Right lobe of liver (tissue), 6 donors: ENCODE data around the gene PEAR1. TPM values are rescaled to one million over a fixed set of nuclear protein-coding genes. Genes with fewer than 3 reads are reported as not detected.

ENCODE experiments used
- ATAC-seq, 4 donors: fragments of 200-7000 bp; cut with Tn5 transposase; one replicate each; pipeline ENCODE4 v1.9.1; 2020; ENCODE audit warnings: mild to moderate bottlenecking in 4 of 4, moderate library complexity in 4 of 4
- DNase-seq, 3 donors: peaks; one replicate each; pipeline ENCODE4 v3.0.0-alpha.2; 2020
- H3K27ac ChIP-seq, 3 donors: fragments of 200-600 bp; one replicate each; pipeline ENCODE4 v1.8.0; 2022
- H3K27me3 ChIP-seq, 2 donors: fragments of 200-600 bp; one replicate each; pipeline ENCODE4 v1.8.0; 2022
- H3K36me3 ChIP-seq, 4 donors: fragments of 200-600 bp; sonication (generic) in 1 of 4; one replicate each; pipeline versions ENCODE4 v1.5.1 to v1.8.0; 2017 to 2022; ENCODE audit warnings: control low read depth in 1 of 4
- H3K4me1 ChIP-seq, 4 donors: fragments of 200-600 bp; sonication (generic) in 1 of 4; one replicate each; pipeline versions ENCODE4 v1.5.1 to v1.8.0; 2017 to 2022; ENCODE audit warnings: control low read depth in 1 of 4
- H3K4me3 ChIP-seq, 3 donors: fragments of 200-600 bp; one replicate each; pipeline ENCODE4 v1.8.0; 2022
- H3K9me3 ChIP-seq, 4 donors: fragments of 200-600 bp; sonication (generic) in 1 of 4; one replicate each; pipeline versions ENCODE4 v1.5.1 to v1.8.0; 2017 to 2022; ENCODE audit warnings: control low read depth in 1 of 4
- POLR2A ChIP-seq: fragments of 450-650 bp; IDR thresholded peaks from one replicate; pipeline ENCODE4 v1.6.1; 2017; ENCODE audit warnings: antibody characterized with exemption, mild to moderate bottlenecking
- WGBS: methylation state at CpG from one replicate; pipeline ENCODE4 v1.1.6; 2018; ENCODE audit warnings: low coverage, low lambda C conversion rate; ENCODE audit not compliant: insufficient coverage; ENCODE audit errors: missing lambda C conversion rate; 5-methylcytosine and 5-hydroxymethylcytosine counted together
- intact Hi-C, 2 donors: fragments of 100-400 bp; cut with DNase I; formaldehyde crosslinking; loops; one replicate each; pipeline versions ENCODE4 v1.11.2 to v1.14.1; 2022
- total RNA-seq, 6 experiments: library from RNA; depleted of rRNA in 2 of 6; stranded (reverse); fragments of >200 nt in 2 of 6; fragmentation: NEBNext Ultra II Directional in 3 of 6; extraction: Animal tissue kit (Norgen Biotek cat#: 25700) in 3 of 6; gene quantifications; one replicate each; pipeline versions ENCODE4 v1.1.0 to v1.2.4, GENCODE V29; 2016 to 2023
- TF ChIP-seq, protein P1 (sequence below), 4 donors: fragments of 200-600 bp in 3 of 4; fragments of 450-650 bp in 1 of 4; IDR thresholded peaks; one replicate each; pipeline versions ENCODE4 v1.5.1 to v1.8.0; 2016 to 2022; ENCODE audit warnings: antibody characterized with exemption in 4 of 4, mild to moderate bottlenecking in 2 of 4
- donor health status: DM: no; HTN: yes; CAD: no.
- donor health status: DM: no; HTN: no; CAD: no.
- donor health status: DM: no; HTN: no; CAD: no.
- donor health status: DM: no; HTN: yes; CAD: no.
- donor health status: DM: no; HTN: yes; CAD: no.

PEAR1 gene
- total RNA-seq, 6 experiments from 2014 or later: 2.2 to 9.8 (median 3.6) TPM

DNA sequence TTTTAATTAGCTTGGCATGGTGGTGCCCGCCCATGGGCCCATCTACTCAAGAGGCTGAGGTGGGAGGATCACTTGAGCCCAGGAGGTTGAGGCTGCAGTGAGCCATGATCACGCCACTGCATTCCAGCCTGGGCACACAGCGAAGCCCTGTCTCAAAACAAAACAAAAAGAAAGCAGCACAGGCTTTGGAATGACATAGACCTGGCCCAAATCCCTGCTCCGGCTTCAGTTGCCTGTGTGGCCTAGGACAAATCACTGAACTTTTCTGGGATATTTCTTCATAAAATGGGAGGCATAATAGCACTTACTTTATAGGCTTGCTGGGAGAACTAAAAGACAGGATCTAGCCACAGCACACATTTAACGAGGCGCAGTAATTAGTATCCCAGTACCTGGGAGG, 2.4 kb downstream of the PEAR1 start:
- H3K4me3 ChIP-seq: no peak overlapping the region
- DNase-seq: peak in 1 of 3 donors; percentile 15
- peaks cover 0 to 10% (median 0%) of the 10 kb centered on the region in 4 donors for H3K4me1 ChIP-seq
- H3K36me3 ChIP-seq: no peaks in the 10 kb centered on the region
- peaks cover 0 to 9% of the 10 kb centered on the region in 2 donors for H3K27me3 ChIP-seq
- intact Hi-C loops: no loop called here
- no peaks in the 10 kb centered on the region for H3K9me3 ChIP-seq
- TF ChIP-seq POLR2A: no peak
- TF ChIP-seq, protein P1, sequence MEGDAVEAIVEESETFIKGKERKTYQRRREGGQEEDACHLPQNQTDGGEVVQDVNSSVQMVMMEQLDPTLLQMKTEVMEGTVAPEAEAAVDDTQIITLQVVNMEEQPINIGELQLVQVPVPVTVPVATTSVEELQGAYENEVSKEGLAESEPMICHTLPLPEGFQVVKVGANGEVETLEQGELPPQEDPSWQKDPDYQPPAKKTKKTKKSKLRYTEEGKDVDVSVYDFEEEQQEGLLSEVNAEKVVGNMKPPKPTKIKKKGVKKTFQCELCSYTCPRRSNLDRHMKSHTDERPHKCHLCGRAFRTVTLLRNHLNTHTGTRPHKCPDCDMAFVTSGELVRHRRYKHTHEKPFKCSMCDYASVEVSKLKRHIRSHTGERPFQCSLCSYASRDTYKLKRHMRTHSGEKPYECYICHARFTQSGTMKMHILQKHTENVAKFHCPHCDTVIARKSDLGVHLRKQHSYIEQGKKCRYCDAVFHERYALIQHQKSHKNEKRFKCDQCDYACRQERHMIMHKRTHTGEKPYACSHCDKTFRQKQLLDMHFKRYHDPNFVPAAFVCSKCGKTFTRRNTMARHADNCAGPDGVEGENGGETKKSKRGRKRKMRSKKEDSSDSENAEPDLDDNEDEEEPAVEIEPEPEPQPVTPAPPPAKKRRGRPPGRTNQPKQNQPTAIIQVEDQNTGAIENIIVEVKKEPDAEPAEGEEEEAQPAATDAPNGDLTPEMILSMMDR (IDR thresholded peaks at IDR 0.05): no peak
- WGBS: 64% methylated on average over 4 of the region's 6 CpGs
- no peak for ATAC-seq
- H3K27ac ChIP-seq: peak overlapping the region in 2 of 3 donors; percentile 76 to 91

- Histone ChIP-seq H3K4me1 (peaks cover 0 to 10% (median 0%) of the 10 kb centered on the region in 4 donors), H3K27ac (peak overlapping the region in 1 of 3 donors; percentile 91), H3K4me3 (no peak overlapping the region), H3K27me3 (peaks cover 0 to 9% of the 10 kb centered on the region in 2 donors), H3K9me3 (no peaks in the 10 kb centered on the region), H3K36me3 (no peaks in the 10 kb centered on the region)
- WGBS: 61% methylated on average over 6 of the region's 16 CpGs
- peak in 1 of 4 donors; percentile 4 for ATAC-seq
- TF ChIP-seq, protein P1 (IDR thresholded peaks at IDR 0.05): no peak
- no peak for TF ChIP-seq POLR2A
- intact Hi-C loops: no loop called here
- DNase-seq: peak in 1 of 3 donors; percentile 43
Observed at GRCh38 chr1:156896490-156897033, 3.0 kb downstream of the PEAR1 start.

GRCh38 chr1:156897078-156897825, 3.7 kb downstream of the PEAR1 start:
- WGBS: 44% methylated on average over 2 of the region's 14 CpGs
- TF ChIP-seq, protein P1 (IDR thresholded peaks at IDR 0.05): no peak
- TF ChIP-seq POLR2A: no peak
- Histone ChIP-seq H3K27me3 (peaks cover 0 to 9% of the 10 kb centered on the region in 2 donors), H3K27ac (peak overlapping the region; percentile 15 to 91 (median 40)), H3K9me3 (no peaks in the 10 kb centered on the region), H3K36me3 (no peaks in the 10 kb centered on the region), H3K4me1 (peaks cover 0 to 8% (median 0%) of the 10 kb centered on the region in 4 donors), H3K4me3 (no peak overlapping the region)
- intact Hi-C loops: no loop called here
- DNase-seq (peak in 1 of 3 donors; percentile 38), ATAC-seq (no peak)

DNA sequence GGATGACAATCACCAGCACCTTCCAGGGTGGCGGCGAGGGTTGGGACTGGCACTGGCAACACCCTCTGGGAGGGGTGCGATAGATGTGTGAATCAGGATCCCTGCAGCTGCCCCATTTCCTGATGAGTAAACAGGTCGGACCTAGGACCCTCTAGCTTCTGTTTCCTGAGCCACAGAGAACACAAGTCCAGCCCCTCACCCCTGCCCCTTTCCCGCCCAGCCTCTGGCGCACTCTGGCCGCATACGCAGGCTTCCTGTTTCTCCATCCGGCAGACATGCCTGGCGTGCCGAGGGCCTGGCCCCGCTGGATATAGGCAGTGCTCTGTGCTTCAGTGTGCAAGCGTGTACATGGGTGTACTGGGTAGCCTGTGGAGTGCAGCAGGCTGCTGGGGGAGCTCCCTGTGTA, 4.6 kb downstream of the PEAR1 start:
- Histone ChIP-seq H3K27me3 (peaks cover 0 to 5% of the 10 kb centered on the region in 2 donors), H3K27ac (peak overlapping the region in 2 of 3 donors; percentile 40 to 91), H3K4me1 (peaks cover 0 to 6% (median 0%) of the 10 kb centered on the region in 4 donors), H3K4me3 (no peak overlapping the region), H3K36me3 (no peaks in the 10 kb centered on the region), H3K9me3 (no peaks in the 10 kb centered on the region)
- 6% methylated on average over 3 of the region's 13 CpGs for WGBS
- ATAC-seq (peak; percentile 57 to 66 (median 64)), DNase-seq (peak in 1 of 3 donors; percentile 74)
- intact Hi-C loops: no loop called here
- TF ChIP-seq POLR2A: no peak
- TF ChIP-seq, protein P1 (IDR thresholded peaks at IDR 0.05): no peak
